GM19099 (cell line): ENCODE data around the gene HPGDS.

ENCODE experiments used
- POLR2A ChIP-seq: IDR thresholded peaks from 3 replicates; pipeline ENCODE4 v1.6.1; 2011; ENCODE audit warnings: low read depth; ENCODE audit not compliant: insufficient read length; ENCODE audit errors: extremely low read depth

HPGDS gene

GRCh38 chr4:94341481-94342370 lies 910 bp downstream of the HPGDS start:
- TF ChIP-seq POLR2A = no peak

DNA sequence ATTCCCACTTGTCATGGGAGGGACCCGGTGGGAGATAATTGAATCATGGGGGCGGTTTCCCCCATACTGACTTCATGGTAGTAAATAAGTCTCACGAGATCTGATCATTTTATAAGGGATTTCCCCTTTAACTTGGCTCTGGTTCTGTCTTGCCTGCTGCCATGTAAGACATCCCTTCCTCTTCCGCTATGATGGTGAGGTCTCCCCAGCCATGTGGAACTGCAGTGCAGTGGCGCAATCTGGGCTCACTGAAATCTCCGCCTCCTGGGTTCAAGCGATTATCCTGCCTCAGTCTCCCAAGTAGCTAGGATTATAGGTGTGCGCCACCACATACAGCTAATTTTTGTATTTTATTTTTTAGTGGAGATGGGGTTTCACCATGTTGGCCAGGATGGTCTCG lies 2.9 kb downstream of the HPGDS start:
- TF ChIP-seq POLR2A = no peak

DNA sequence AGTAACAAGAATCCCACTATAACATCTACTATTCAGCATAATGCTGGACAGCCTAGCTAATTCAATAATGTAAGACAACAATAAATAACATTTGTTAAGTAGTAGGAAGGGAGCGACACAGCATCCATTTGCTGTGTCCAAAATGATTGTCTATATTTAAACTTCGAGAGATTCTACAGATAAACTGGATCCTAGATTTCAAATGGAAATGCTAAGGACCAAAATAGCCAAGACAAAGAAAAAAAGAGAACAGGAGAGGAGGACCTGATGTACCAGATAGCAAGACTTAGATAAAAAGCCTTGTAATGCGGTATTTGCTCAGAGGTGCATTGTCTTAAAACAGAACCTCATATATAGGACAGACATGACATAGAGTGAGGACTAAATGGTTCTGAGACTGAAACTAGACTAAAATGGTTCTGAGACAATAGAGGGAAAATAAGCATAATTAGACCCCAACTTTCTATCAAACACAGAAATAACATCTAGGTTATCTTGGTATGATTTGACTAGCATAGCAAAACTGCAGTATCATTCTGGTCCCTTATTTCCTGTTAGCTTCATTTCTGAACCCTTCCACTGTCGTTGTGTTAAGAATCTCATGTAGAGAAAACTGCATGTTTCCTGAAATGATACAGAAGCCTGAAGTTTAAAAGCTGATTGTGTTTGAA lies 3.8 kb downstream of the HPGDS start:
- no peak for TF ChIP-seq POLR2A

GRCh38 chr4:94336303-94336702 lies 6.3 kb downstream of the HPGDS start:
- TF ChIP-seq POLR2A = no peak

DNA sequence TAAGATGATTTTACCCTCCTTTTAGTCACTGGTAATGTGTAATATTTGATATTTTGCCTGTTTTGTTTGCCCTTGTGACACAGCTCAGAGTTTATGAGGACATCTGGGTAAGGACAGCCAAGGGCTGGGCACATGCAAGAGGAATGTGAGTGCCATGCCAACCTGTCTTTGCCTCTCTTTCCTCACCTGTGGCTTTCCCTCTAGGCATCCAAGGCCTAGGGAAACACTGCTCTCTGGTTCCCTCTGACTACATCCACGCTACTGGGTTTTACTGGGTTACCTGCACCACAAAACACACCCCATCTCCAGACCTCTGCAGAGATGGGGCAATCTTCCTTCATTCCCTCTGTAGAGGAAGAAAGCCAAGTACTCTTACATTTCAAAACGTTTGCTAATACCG lies 7.7 kb downstream of the HPGDS start:
- TF ChIP-seq POLR2A = no peak

- no peak for TF ChIP-seq POLR2A
Measured at GRCh38 chr4:94334476-94334875, 8.2 kb downstream of the HPGDS start.

- no peak for TF ChIP-seq POLR2A
Measured at GRCh38 chr4:94333866-94334265, 8.8 kb downstream of the HPGDS start.

DNA sequence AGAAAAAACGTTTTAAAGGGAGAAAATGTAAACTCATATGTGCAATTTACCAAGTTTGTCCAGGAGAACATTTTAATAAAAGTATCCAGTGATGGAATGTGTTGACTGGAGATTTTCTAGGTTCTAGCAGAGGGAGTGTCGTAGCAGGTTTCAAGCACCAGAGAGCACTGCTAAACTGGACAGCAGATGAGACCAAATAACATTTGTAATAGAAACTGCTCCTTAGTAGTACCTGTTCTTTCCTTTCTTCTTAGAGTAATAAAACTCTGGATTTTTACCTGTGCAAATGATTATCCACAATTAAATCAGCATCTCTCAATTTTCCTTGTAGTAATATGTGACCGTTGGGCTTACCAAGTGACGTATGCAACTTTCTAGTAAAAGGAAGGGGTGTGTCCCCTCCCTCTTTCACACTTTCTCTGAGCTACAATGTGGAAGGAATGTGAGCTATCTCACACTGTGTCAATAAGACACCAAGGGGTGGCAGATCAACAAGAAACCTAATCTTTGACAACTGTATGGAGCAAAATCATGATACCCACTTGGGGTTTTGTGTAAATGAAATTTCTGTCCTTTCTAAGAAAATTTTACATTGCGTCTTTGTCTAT lies 9.5 kb downstream of the HPGDS start:
- no peak for TF ChIP-seq POLR2A

DNA sequence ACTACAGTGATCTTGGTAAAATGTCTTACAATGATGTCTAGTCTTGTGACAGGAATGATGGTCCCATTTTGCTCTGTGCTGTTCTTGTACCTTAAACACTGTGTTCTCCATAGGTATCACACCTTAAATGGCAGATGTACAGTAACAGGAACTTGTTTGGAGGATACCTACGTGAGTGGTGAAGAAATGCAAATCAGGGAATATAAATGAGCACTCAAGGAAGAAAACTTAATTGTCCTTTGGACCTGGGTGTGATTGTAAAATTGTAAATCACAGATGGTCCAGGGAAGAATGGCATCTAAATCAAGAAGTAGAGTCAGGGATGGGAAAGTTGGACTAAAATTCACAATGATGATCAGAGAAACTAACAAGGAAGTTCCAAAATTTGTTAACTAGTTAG lies 12.7 kb downstream of the HPGDS start:
- TF ChIP-seq POLR2A = no peak

- no peak for TF ChIP-seq POLR2A
Measured at GRCh38 chr4:94325835-94326234, 16.8 kb downstream of the HPGDS start.

GRCh38 chr4:94307231-94307871 lies 35.3 kb downstream of the HPGDS start:
- TF ChIP-seq POLR2A = no peak

- TF ChIP-seq POLR2A = no peak
Measured at GRCh38 chr4:94306713-94307112, 35.9 kb downstream of the HPGDS start.

DNA sequence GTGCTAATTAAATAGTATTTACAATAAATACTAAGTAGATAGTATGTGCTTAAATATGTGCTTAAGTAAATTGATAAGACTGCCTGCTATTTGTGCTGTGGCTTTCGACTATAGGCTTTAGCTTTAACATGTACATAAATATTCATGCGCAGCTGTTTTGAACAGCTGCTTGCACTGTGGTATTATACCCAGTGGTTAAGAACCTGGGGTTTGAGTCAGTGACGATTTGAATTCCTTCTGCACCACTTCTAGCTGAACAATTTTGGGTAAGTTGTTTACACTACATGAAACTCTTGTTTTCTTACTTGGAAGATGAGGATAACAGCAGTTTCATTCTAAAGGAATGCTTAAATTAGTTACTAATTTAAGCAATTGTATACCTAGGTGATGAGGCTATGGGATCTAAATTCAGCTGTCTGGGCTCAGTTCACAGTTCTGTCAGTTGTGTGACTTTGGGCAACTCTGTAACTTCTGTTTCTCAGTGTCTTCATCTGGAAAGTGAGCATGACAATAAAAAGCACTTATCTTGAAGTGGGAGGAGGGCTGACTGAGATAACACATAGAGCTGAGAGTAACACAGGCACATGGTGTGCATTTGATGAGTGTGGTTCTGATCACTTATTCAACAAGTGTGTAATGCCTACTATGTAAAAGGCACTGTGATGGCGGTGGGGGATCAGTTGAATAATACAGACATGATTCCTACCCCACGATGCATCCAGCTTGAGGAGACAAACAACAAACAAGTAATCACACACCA lies 37.0 kb downstream of the HPGDS start:
- no peak for TF ChIP-seq POLR2A

GRCh38 chr4:94304365-94304971 lies 38.2 kb downstream of the HPGDS start:
- TF ChIP-seq POLR2A = no peak
